Measurements from ENCODE around the gene GPRC5A. TPM values are rescaled to one million over a fixed set of nuclear protein-coding genes. Genes with fewer than 3 reads are reported as not detected.
A peak's percentile ranks its signal among the peaks of the same experiment; 100 is the strongest.

The GPRC5A gene
- total and polyA plus RNA-seq, 4 donors: 4.6 to 86.0 (median 22.5) TPM

DNA sequence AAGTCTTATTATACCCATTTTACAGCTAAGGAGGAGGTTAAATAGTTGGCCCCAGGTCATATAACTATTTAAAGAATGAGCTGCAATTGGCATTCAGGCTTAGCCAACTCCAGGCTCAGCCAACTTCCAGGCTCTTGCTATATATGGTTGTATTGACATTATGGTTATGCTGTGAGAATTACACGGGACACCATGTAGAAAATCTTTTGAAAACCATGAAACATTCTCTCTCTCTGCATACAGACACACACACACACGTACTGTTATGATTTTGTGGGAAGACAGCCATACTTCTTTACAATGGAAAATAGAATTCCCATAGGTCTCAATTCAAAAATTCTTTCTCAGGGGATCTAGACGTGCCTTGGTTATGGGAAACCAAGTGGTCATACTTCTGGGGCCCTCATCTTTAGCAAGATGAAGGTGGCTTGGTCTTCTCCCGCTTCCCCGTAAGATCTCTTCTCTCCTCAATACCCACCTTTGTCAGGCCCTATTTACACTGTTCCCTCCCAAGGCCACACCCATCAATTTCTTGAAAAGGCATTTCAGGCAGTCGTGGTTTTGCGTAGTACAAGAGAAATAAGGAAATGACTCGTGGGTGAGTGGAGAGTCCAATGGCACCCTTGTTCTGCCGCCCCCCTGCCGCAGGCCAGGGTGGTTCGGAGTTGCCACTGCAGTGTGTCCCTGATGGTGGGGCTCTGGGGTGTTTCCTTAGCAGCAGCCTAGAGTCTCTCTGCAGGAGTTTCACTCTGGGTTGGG, 10.0 kb upstream of the GPRC5A start:
- 42 to 46% methylated on average over 11 of the region's 11 CpGs for WGBS, 2 donors
- Histone ChIP-seq H3K4me3 (ENCODE audit: low read length in 2 of 2) (no peak overlapping the region), H3K27me3 (ENCODE audit: control insufficient read depth in 1 of 2, insufficient read depth in 2 of 2, low read length in 1 of 2) (no peaks in the 10 kb centered on the region), H3K27ac (ENCODE audit: low read depth in 1 of 2, low read length in 2 of 2) (no peak overlapping the region), H3K4me1 (ENCODE audit: control insufficient read depth in 1 of 2, insufficient read depth in 2 of 2, low read length in 2 of 2) (peaks cover 0 to 3% of the 10 kb centered on the region in 2 donors), H3K36me3 (ENCODE audit: control insufficient read depth in 1 of 2, insufficient read depth in 2 of 2, low read length in 1 of 2) (no peaks in the 10 kb centered on the region), H3K9me3 (ENCODE audit: control insufficient read depth, low read length) (no peaks in the 10 kb centered on the region)
- DNase-seq (no peak), ATAC-seq (ENCODE audit: low FRiP score) (no peak)
- intact Hi-C loops (cut with DNase I): no loop called here

GRCh38 chr12:12882288-12882687, 9.1 kb upstream of the GPRC5A start:
- H3K27me3 ChIP-seq (ENCODE audit: control insufficient read depth in 1 of 2, insufficient read depth in 2 of 2, low read length in 1 of 2): no peaks in the 10 kb centered on the region
- H3K4me1 ChIP-seq (ENCODE audit: control insufficient read depth in 1 of 2, insufficient read depth in 2 of 2, low read length in 2 of 2): peaks cover 0 to 3% of the 10 kb centered on the region in 2 donors
- no peaks in the 10 kb centered on the region for H3K9me3 ChIP-seq (ENCODE audit: control insufficient read depth, low read length)
- H3K36me3 ChIP-seq (ENCODE audit: control insufficient read depth in 1 of 2, insufficient read depth in 2 of 2, low read length in 1 of 2): no peaks in the 10 kb centered on the region
- no peak overlapping the region for H3K4me3 ChIP-seq (ENCODE audit: low read length in 2 of 2)
- ATAC-seq (ENCODE audit: low FRiP score) (no peak), DNase-seq (no peak)
- no peak overlapping the region for H3K27ac ChIP-seq (ENCODE audit: low read depth in 1 of 2, low read length in 2 of 2)
- 90 to 98% methylated on average over 5 of the region's 5 CpGs for WGBS, 2 donors
- intact Hi-C loops (cut with DNase I): no loop called here

GRCh38 chr12:12883369-12884001, 7.9 kb upstream of the GPRC5A start:
- Histone ChIP-seq H3K4me1 (ENCODE audit: control insufficient read depth in 1 of 2, insufficient read depth in 2 of 2, low read length in 2 of 2) (peaks cover 0 to 3% of the 10 kb centered on the region in 2 donors), H3K36me3 (ENCODE audit: control insufficient read depth in 1 of 2, insufficient read depth in 2 of 2, low read length in 1 of 2) (no peaks in the 10 kb centered on the region), H3K4me3 (ENCODE audit: low read length in 2 of 2) (no peak overlapping the region), H3K27ac (ENCODE audit: low read depth in 1 of 2, low read length in 2 of 2) (peak overlapping the region in 1 of 2 donors; percentile 71), H3K27me3 (ENCODE audit: control insufficient read depth in 1 of 2, insufficient read depth in 2 of 2, low read length in 1 of 2) (no peaks in the 10 kb centered on the region), H3K9me3 (ENCODE audit: control insufficient read depth, low read length) (no peaks in the 10 kb centered on the region)
- 78 to 80% methylated on average over 6 of the region's 6 CpGs for WGBS, 2 donors
- ATAC-seq (ENCODE audit: low FRiP score) (no peak), DNase-seq (no peak)
- intact Hi-C loops (cut with DNase I): no loop called here

DNA sequence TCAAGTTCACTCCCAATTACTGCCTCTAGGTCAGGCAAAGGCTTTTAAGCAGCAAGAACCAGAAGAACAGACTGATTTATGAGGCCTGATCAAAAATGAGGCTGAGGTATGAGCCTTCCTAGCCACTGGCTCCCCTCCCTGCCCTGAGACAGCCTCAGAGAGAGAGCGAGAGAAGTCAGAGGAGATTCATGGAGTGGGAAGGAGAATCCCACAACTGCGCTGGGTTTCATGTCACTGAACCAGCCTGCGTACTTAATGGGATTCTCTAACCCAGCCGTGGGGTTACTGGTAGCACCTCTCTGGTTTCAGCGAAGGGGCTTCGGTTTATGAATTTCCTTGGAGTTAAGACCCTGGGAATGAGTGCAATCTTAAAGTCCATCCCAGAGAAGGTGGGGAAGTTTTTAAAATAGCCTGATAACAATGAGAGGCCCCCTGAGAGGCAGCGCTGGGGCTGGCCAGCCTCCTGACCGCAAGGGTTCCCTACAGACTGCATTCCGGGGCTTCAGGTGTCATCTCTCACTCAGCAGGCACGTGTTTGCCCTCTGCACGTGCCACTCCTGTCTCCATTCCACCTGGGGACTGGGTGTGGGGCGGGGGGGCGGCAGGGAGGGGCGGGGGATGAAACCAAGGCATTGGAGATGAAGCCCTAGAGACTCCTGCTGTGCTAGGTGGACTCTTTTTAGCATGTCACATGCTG, 6.1 kb upstream of the GPRC5A start:
- ATAC-seq (ENCODE audit: low FRiP score) (no peak), DNase-seq (no peak)
- H3K27ac ChIP-seq (ENCODE audit: low read depth in 1 of 2, low read length in 2 of 2): no peak overlapping the region
- H3K4me3 ChIP-seq (ENCODE audit: low read length in 2 of 2): no peak overlapping the region
- no peaks in the 10 kb centered on the region for H3K36me3 ChIP-seq (ENCODE audit: control insufficient read depth in 1 of 2, insufficient read depth in 2 of 2, low read length in 1 of 2)
- H3K27me3 ChIP-seq (ENCODE audit: control insufficient read depth in 1 of 2, insufficient read depth in 2 of 2, low read length in 1 of 2): no peaks in the 10 kb centered on the region
- 72 to 80% methylated on average over 14 of the region's 14 CpGs for WGBS, 2 donors
- H3K4me1 ChIP-seq (ENCODE audit: control insufficient read depth in 1 of 2, insufficient read depth in 2 of 2, low read length in 2 of 2): peaks cover 0 to 3% of the 10 kb centered on the region in 2 donors
- intact Hi-C loops (cut with DNase I): loop anchor here in 1 of 2 donors (5.0 kb wide), 1 partner anchor 48 kb away; no protein-coding TSS in a partner anchor
- H3K9me3 ChIP-seq (ENCODE audit: control insufficient read depth, low read length): no peaks in the 10 kb centered on the region

GRCh38 chr12:12887471-12887870, 3.9 kb upstream of the GPRC5A start:
- 75 to 76% methylated on average over 7 of the region's 7 CpGs for WGBS, 2 donors

DNA sequence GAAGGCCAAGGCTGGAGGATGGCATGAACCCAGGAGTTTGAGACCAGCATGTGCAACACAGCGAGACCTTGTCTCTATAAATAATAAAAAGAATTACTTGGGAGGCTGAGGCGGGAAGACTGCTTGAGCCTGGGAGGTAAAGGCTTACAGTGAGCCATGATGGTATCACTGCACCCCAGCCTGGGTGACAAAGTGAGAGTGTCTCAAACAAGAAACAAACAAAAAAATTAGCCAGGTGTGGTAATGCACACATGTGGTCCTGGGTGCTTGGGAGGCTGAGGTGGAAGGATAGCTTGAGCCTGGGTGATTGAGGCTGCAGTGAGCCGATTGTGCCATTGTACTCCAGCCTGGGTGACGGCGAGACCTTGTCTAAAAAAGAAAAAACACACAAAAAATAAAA, 1.7 kb upstream of the GPRC5A start:
- DNase-seq (no peak), ATAC-seq (ENCODE audit: low FRiP score) (no peak)
- Histone ChIP-seq H3K4me1 (ENCODE audit: control insufficient read depth in 1 of 2, insufficient read depth in 2 of 2, low read length in 2 of 2) (no peaks in the 10 kb centered on the region), H3K36me3 (ENCODE audit: control insufficient read depth in 1 of 2, insufficient read depth in 2 of 2, low read length in 1 of 2) (no peaks in the 10 kb centered on the region), H3K9me3 (ENCODE audit: control insufficient read depth, low read length) (no peaks in the 10 kb centered on the region), H3K27ac (ENCODE audit: low read depth in 1 of 2, low read length in 2 of 2) (no peak overlapping the region), H3K4me3 (ENCODE audit: low read length in 2 of 2) (no peak overlapping the region), H3K27me3 (ENCODE audit: control insufficient read depth in 1 of 2, insufficient read depth in 2 of 2, low read length in 1 of 2) (no peaks in the 10 kb centered on the region)
- WGBS, 2 donors: 88 to 90% methylated on average over 5 of the region's 5 CpGs
- intact Hi-C loops (cut with DNase I): loop anchor here (2.0 to 10.0 kb wide), 3 partner anchors 51 to 1885 kb away; a partner anchor contains a TSS

More at GRCh38 chr12:12887471-12887870, 3.9 kb upstream of the GPRC5A start:
- H3K27me3 ChIP-seq (ENCODE audit: control insufficient read depth in 1 of 2, insufficient read depth in 2 of 2, low read length in 1 of 2): no peaks in the 10 kb centered on the region
- no peak overlapping the region for H3K27ac ChIP-seq (ENCODE audit: low read depth in 1 of 2, low read length in 2 of 2)
- H3K4me3 ChIP-seq (ENCODE audit: low read length in 2 of 2): no peak overlapping the region
- DNase-seq (no peak), ATAC-seq (ENCODE audit: low FRiP score) (no peak)
- H3K36me3 ChIP-seq (ENCODE audit: control insufficient read depth in 1 of 2, insufficient read depth in 2 of 2, low read length in 1 of 2): no peaks in the 10 kb centered on the region
- intact Hi-C loops (cut with DNase I): loop anchor here in 1 of 2 donors (5.0 kb wide), 1 partner anchor 50 kb away; no protein-coding TSS in a partner anchor
- no peaks in the 10 kb centered on the region for H3K9me3 ChIP-seq (ENCODE audit: control insufficient read depth, low read length)
- no peaks in the 10 kb centered on the region for H3K4me1 ChIP-seq (ENCODE audit: control insufficient read depth in 1 of 2, insufficient read depth in 2 of 2, low read length in 2 of 2)

GRCh38 chr12:12890543-12891079, 751 bp upstream of the GPRC5A start:
- peak in 1 of 2 donors; percentile 76 for DNase-seq
- Histone ChIP-seq H3K27ac (ENCODE audit: low read depth in 1 of 2, low read length in 2 of 2) (peak overlapping the region; percentile 63 to 97), H3K27me3 (ENCODE audit: control insufficient read depth in 1 of 2, insufficient read depth in 2 of 2, low read length in 1 of 2) (no peaks in the 10 kb centered on the region)

GRCh38 chr12:12891881-12892355, 556 bp downstream of the GPRC5A start:
- intact Hi-C loops (cut with DNase I): loop anchor here (2.0 to 10.0 kb wide), 2 partner anchors 53 to 1883 kb away; a partner anchor contains a TSS

More at GRCh38 chr12:12890543-12891079, 751 bp upstream of the GPRC5A start:
- intact Hi-C loops (cut with DNase I): loop anchor here (2.0 to 10.0 kb wide), 2 partner anchors 52 to 1884 kb away; a partner anchor contains a TSS
- Histone ChIP-seq H3K36me3 (ENCODE audit: control insufficient read depth in 1 of 2, insufficient read depth in 2 of 2, low read length in 1 of 2) (no peaks in the 10 kb centered on the region), H3K4me3 (ENCODE audit: low read length in 2 of 2) (peak overlapping the region; percentile 42 to 50), H3K9me3 (ENCODE audit: control insufficient read depth, low read length) (no peaks in the 10 kb centered on the region), H3K4me1 (ENCODE audit: control insufficient read depth in 1 of 2, insufficient read depth in 2 of 2, low read length in 2 of 2) (no peaks in the 10 kb centered on the region)
- WGBS, 2 donors: 2% methylated on average over 16 of the region's 16 CpGs
- peak; percentile 55 for ATAC-seq (ENCODE audit: low FRiP score)

More at GRCh38 chr12:12891881-12892355, 556 bp downstream of the GPRC5A start:
- H3K27ac ChIP-seq (ENCODE audit: low read depth in 1 of 2, low read length in 2 of 2): peak overlapping the region; percentile 60 to 69
- ATAC-seq (ENCODE audit: low FRiP score): peak; percentile 5
- no peaks in the 10 kb centered on the region for H3K27me3 ChIP-seq (ENCODE audit: control insufficient read depth in 1 of 2, insufficient read depth in 2 of 2, low read length in 1 of 2)
- H3K4me3 ChIP-seq (ENCODE audit: low read length in 2 of 2): peak overlapping the region; percentile 72 to 93
- no peaks in the 10 kb centered on the region for H3K4me1 ChIP-seq (ENCODE audit: control insufficient read depth in 1 of 2, insufficient read depth in 2 of 2, low read length in 2 of 2)
- DNase-seq: no peak
- no peaks in the 10 kb centered on the region for H3K36me3 ChIP-seq (ENCODE audit: control insufficient read depth in 1 of 2, insufficient read depth in 2 of 2, low read length in 1 of 2)
- H3K9me3 ChIP-seq (ENCODE audit: control insufficient read depth, low read length): no peaks in the 10 kb centered on the region
- 4 to 7% methylated on average over 7 of the region's 7 CpGs for WGBS, 2 donors

All from aorta (tissue), 5 donors.